NB4 (cell line): ENCODE measurements around the gene DLGAP4.

Experiments used
- CTCF ChIP-seq: IDR thresholded peaks from one replicate; pipeline ENCODE4 v1.5.1; 2012; ENCODE audit warnings: low read depth, low read length
- MAX ChIP-seq: IDR thresholded peaks from 2 replicates; pipeline ENCODE4 v1.6.1; 2011; ENCODE audit warnings: low read depth, low read length
- MYC ChIP-seq: IDR thresholded peaks from 2 replicates; pipeline ENCODE4 v1.6.1; 2011; ENCODE audit warnings: low read depth, low read length
- POLR2A ChIP-seq: IDR thresholded peaks from 2 replicates; pipeline ENCODE4 v1.6.1; 2011; ENCODE audit warnings: mild to moderate bottlenecking; ENCODE audit not compliant: insufficient read length; ENCODE audit errors: extremely low read depth

- TF ChIP-seq CTCF (no peak), POLR2A (no peak), MAX (no peak), MYC (no peak)
These were observed 62.0 kb downstream of the DLGAP4 start for GRCh38 chr20:36367907-36368799.
